GM12872 (cell line): ENCODE results near the gene SLC24A4.

Experiments used
- CTCF ChIP-seq: IDR thresholded peaks from 3 replicates; pipeline ENCODE4 v1.5.1; 2011; ENCODE audit warnings: low read depth, mild to moderate bottlenecking, low read length, moderate library complexity; ENCODE audit not compliant: insufficient read depth

SLC24A4 gene

DNA sequence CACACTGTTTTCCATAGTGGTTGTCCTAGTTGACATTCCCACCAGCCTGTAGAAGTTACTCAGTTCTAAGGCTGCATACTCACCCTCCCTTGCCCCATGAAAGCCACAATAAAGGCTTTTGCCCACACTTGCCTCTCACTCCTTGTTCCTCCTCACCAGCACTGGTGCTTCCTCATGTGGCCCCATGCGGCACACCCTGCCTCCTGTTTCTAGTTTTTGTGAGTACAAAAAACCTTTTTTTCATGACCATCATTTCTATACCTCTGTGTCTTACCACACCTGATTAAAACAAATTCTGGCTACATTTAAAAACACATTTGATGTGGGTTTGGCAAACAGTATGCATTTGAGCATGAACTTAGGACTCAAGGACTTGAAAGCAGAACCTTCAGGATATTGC lies 149.9 kb downstream of the SLC24A4 start:
- no peak for TF ChIP-seq CTCF

- no peak for TF ChIP-seq CTCF
Observed at GRCh38 chr14:92473261-92473968, 150.4 kb downstream of the SLC24A4 start.

GRCh38 chr14:92473969-92474535 lies 151.1 kb downstream of the SLC24A4 start:
- no peak for TF ChIP-seq CTCF

- TF ChIP-seq CTCF: no peak
Observed at GRCh38 chr14:92475037-92475436, 152.1 kb downstream of the SLC24A4 start.

DNA sequence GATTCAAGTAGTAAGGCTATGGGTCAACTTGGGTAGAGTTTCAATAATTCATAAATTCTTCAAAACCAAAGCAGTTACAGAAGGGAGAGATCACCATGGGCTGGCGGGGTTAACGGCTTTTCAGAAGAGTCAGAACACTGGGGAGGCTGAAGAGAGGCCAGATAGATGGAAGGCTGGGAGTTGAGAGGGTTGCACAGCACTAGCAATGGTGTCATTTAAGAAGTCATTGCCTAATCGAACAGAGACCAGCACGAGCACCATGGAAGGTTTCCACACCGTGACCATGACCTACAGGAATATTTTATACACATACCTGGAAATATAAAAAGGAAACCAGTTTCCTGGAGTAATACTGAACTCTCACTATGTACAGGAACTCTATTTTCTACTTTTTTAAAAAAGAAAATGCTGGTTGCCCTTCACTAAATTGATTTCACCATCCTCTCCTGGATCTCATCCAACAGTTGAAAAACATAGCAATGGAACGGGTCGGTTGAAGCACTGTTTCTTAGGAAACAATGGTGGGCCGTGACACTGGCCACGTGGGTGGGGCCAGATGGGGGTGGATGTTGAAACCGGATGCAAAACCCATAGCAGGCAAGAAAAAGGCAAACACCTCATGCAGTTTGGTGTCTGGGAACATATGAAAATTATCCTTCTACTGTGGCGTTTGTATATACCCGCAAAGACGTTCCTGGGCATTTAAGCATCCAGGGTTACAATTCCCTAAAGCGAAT lies 152.7 kb downstream of the SLC24A4 start:
- no peak for TF ChIP-seq CTCF

- TF ChIP-seq CTCF: no peak
Observed at GRCh38 chr14:92480856-92481255, 157.9 kb downstream of the SLC24A4 start.

DNA sequence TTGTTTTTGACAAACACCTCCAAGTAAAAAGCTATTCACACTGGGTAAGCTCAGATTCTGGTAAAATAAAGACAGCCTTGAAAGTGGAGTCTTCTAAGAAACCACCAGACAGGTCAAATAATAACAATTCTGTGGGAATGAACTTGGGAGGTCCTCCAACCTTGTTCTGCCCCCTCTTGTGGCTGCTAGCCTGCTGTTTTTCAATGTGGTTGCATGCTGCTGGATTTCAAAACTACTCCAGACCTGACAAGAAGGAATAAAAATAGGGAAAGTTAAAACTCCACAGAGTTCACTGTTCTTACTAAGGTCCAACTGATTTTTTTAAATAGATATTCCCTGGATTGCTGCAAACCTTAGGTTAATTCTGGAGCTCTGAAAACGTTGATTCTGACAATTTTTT lies 158.4 kb downstream of the SLC24A4 start:
- no peak for TF ChIP-seq CTCF
